HEK293 (cell line): ENCODE results near the gene SPATA33.

Source experiments
- CTCF ChIP-seq: fragments of 450-650 bp; formaldehyde crosslinking; IDR thresholded peaks from 2 replicates; pipeline ENCODE4 v1.5.1; 2016; ENCODE audit warnings: missing biosample characterization, missing genetic modification characterization
- TRIM28 ChIP-seq: IDR thresholded peaks from 2 replicates; pipeline ENCODE4 v1.6.1; 2011; ENCODE audit warnings: low read length, control low read depth, borderline replicate concordance
- ZBTB10 ChIP-seq: fragments of 450-650 bp; formaldehyde crosslinking; IDR thresholded peaks from 2 replicates; pipeline ENCODE4 v1.5.1; 2016; ENCODE audit warnings: missing biosample characterization, missing genetic modification characterization

- no peak for TF ChIP-seq TRIM28
- no peak for TF ChIP-seq ZBTB10 (tag by site-specific recombination)
- no peak for TF ChIP-seq CTCF (tag by site-specific recombination)
Observed at GRCh38 chr16:89710709-89711564, 53.3 kb downstream of the SPATA33 start.
